Right lobe of liver (tissue), 6 donors: ENCODE data around the gene MAP4K4. TPM values are rescaled to one million over a fixed set of nuclear protein-coding genes. Genes with fewer than 3 reads are reported as not detected.

ENCODE experiments used
- ATAC-seq, 4 donors: fragments of 200-7000 bp; cut with Tn5 transposase; one replicate each; pipeline ENCODE4 v1.9.1; 2020; ENCODE audit warnings: mild to moderate bottlenecking in 4 of 4, moderate library complexity in 4 of 4
- DNase-seq, 3 donors: peaks; one replicate each; pipeline ENCODE4 v3.0.0-alpha.2; 2020
- H3K27ac ChIP-seq, 3 donors: fragments of 200-600 bp; one replicate each; pipeline ENCODE4 v1.8.0; 2022
- H3K27me3 ChIP-seq, 2 donors: fragments of 200-600 bp; one replicate each; pipeline ENCODE4 v1.8.0; 2022
- H3K36me3 ChIP-seq, 4 donors: fragments of 200-600 bp; sonication (generic) in 1 of 4; one replicate each; pipeline versions ENCODE4 v1.5.1 to v1.8.0; 2017 to 2022; ENCODE audit warnings: control low read depth in 1 of 4
- H3K4me1 ChIP-seq, 4 donors: fragments of 200-600 bp; sonication (generic) in 1 of 4; one replicate each; pipeline versions ENCODE4 v1.5.1 to v1.8.0; 2017 to 2022; ENCODE audit warnings: control low read depth in 1 of 4
- H3K4me3 ChIP-seq, 3 donors: fragments of 200-600 bp; one replicate each; pipeline ENCODE4 v1.8.0; 2022
- H3K9me3 ChIP-seq, 4 donors: fragments of 200-600 bp; sonication (generic) in 1 of 4; one replicate each; pipeline versions ENCODE4 v1.5.1 to v1.8.0; 2017 to 2022; ENCODE audit warnings: control low read depth in 1 of 4
- POLR2A ChIP-seq: fragments of 450-650 bp; IDR thresholded peaks from one replicate; pipeline ENCODE4 v1.6.1; 2017; ENCODE audit warnings: antibody characterized with exemption, mild to moderate bottlenecking
- WGBS: methylation state at CpG from one replicate; pipeline ENCODE4 v1.1.6; 2018; ENCODE audit warnings: low coverage, low lambda C conversion rate; ENCODE audit not compliant: insufficient coverage; ENCODE audit errors: missing lambda C conversion rate; 5-methylcytosine and 5-hydroxymethylcytosine counted together
- intact Hi-C, 2 donors: fragments of 100-400 bp; cut with DNase I; formaldehyde crosslinking; loops; one replicate each; pipeline versions ENCODE4 v1.11.2 to v1.14.1; 2022
- total RNA-seq, 6 experiments: library from RNA; depleted of rRNA in 2 of 6; stranded (reverse); fragments of >200 nt in 2 of 6; fragmentation: NEBNext Ultra II Directional in 3 of 6; extraction: Animal tissue kit (Norgen Biotek cat#: 25700) in 3 of 6; gene quantifications; one replicate each; pipeline versions ENCODE4 v1.1.0 to v1.2.4, GENCODE V29; 2016 to 2023
- TF ChIP-seq, protein P1 (sequence below), 4 donors: fragments of 200-600 bp in 3 of 4; fragments of 450-650 bp in 1 of 4; IDR thresholded peaks; one replicate each; pipeline versions ENCODE4 v1.5.1 to v1.8.0; 2016 to 2022; ENCODE audit warnings: antibody characterized with exemption in 4 of 4, mild to moderate bottlenecking in 2 of 4
- donor health status: DM: no; HTN: yes; CAD: no.
- donor health status: DM: no; HTN: no; CAD: no.
- donor health status: DM: no; HTN: no; CAD: no.
- donor health status: DM: no; HTN: yes; CAD: no.
- donor health status: DM: no; HTN: yes; CAD: no.

MAP4K4 gene
- total RNA-seq, 6 experiments from 2014 or later, result 29.8 to 36.5 (median 31.1) TPM

DNA sequence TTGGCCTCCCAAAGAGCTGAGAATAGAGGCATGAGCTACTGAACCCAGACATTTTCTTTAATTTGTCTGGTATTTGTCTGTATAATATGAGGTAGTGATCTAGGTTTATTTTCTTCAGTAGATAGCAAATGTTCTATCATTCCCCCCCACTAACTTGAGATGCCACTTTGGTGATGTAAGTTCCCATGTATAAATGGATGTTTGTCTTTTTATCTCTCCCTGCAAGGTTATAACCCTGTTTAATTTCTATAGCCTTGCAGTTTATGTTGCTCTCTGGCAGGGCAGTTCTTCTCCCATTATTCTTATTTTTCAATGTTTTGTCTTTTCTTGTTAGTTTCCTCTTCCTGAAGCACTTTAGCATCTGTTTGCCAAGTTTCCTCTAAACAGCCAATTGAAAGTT, 39.1 kb upstream of the MAP4K4 start:
- DNase-seq (no peak), ATAC-seq (no peak)
- H3K9me3 ChIP-seq, result no peaks in the 10 kb centered on the region
- TF ChIP-seq, protein P1, sequence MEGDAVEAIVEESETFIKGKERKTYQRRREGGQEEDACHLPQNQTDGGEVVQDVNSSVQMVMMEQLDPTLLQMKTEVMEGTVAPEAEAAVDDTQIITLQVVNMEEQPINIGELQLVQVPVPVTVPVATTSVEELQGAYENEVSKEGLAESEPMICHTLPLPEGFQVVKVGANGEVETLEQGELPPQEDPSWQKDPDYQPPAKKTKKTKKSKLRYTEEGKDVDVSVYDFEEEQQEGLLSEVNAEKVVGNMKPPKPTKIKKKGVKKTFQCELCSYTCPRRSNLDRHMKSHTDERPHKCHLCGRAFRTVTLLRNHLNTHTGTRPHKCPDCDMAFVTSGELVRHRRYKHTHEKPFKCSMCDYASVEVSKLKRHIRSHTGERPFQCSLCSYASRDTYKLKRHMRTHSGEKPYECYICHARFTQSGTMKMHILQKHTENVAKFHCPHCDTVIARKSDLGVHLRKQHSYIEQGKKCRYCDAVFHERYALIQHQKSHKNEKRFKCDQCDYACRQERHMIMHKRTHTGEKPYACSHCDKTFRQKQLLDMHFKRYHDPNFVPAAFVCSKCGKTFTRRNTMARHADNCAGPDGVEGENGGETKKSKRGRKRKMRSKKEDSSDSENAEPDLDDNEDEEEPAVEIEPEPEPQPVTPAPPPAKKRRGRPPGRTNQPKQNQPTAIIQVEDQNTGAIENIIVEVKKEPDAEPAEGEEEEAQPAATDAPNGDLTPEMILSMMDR (IDR thresholded peaks at IDR 0.05), result no peak
- no peak for TF ChIP-seq POLR2A
- peaks cover 0 to 10% (median 3%) of the 10 kb centered on the region in 4 donors for H3K4me1 ChIP-seq
- no peak overlapping the region for H3K4me3 ChIP-seq
- no peaks in the 10 kb centered on the region for H3K27me3 ChIP-seq
- intact Hi-C loops, result no loop called here
- H3K27ac ChIP-seq, result no peak overlapping the region
- no peaks in the 10 kb centered on the region for H3K36me3 ChIP-seq

GRCh38 chr2:101665312-101665711, 32.2 kb upstream of the MAP4K4 start:
- H3K36me3 ChIP-seq, result no peaks in the 10 kb centered on the region
- ATAC-seq (no peak), DNase-seq (no peak)
- 89% methylated on average over 7 of the region's 10 CpGs for WGBS
- intact Hi-C loops, result no loop called here
- no peak overlapping the region for H3K27ac ChIP-seq
- no peak overlapping the region for H3K4me3 ChIP-seq
- H3K4me1 ChIP-seq, result no peaks in the 10 kb centered on the region
- TF ChIP-seq POLR2A, result no peak
- TF ChIP-seq, protein P1 (IDR thresholded peaks at IDR 0.05), result no peak
- H3K27me3 ChIP-seq, result no peaks in the 10 kb centered on the region
- H3K9me3 ChIP-seq, result no peaks in the 10 kb centered on the region

DNA sequence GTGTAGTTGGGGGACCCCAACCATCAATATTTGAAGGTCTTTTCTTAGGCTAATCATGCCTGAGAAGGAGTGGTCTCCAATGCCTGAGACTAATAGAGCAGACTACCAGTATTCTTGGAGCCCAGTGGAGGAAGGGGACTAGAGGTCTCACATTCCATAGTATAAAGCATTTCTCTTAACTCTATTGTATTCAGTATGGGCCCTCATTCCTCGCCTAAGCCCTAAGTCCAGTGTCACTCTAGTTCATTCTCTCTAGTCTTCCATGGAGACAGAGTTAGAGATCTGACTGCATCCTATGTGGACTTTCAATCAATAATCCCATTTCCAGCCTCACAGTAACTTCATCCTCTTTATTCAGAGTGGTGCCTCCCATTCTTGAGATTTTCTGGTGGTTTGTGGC, 29.7 kb upstream of the MAP4K4 start:
- intact Hi-C loops, result no loop called here
- H3K27ac ChIP-seq, result no peak overlapping the region
- no peak for ATAC-seq
- WGBS, result 80% methylated on average over 1 of the region's 1 CpG
- DNase-seq, result no peak
- no peaks in the 10 kb centered on the region for H3K4me1 ChIP-seq
- H3K4me3 ChIP-seq, result no peak overlapping the region
- peaks cover 0 to 6% (median 0%) of the 10 kb centered on the region in 4 donors for H3K9me3 ChIP-seq
- H3K36me3 ChIP-seq, result no peaks in the 10 kb centered on the region
- no peak for TF ChIP-seq POLR2A
- TF ChIP-seq, protein P1 (IDR thresholded peaks at IDR 0.05), result no peak
- no peaks in the 10 kb centered on the region for H3K27me3 ChIP-seq

DNA sequence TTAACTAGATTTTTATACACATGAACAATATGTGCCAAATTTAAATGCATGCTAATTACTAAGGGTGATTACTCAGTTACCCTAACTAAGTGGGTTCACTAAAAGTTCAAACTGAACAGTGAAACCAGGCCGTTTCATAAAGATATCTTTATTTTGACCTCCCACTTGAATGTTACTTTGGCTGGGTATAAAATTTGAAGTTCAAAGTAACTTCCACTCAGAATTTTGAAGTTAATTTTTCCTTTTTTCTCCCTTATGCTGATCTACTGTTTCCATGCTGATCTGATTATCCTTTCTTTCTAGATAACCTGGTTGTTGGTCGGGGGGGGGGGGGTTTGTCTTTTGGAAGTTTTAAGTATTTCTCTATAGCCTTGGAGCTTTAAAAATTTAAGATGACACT, 25.5 kb upstream of the MAP4K4 start:
- H3K4me3 ChIP-seq, result no peak overlapping the region
- ATAC-seq, result no peak
- intact Hi-C loops, result no loop called here
- H3K27me3 ChIP-seq, result no peaks in the 10 kb centered on the region
- H3K27ac ChIP-seq, result no peak overlapping the region
- TF ChIP-seq POLR2A, result no peak
- TF ChIP-seq, protein P1 (IDR thresholded peaks at IDR 0.05), result no peak
- no peak for DNase-seq
- no peaks in the 10 kb centered on the region for H3K4me1 ChIP-seq
- WGBS, result 37% methylated on average over 2 of the region's 2 CpGs
- H3K36me3 ChIP-seq, result no peaks in the 10 kb centered on the region
- H3K9me3 ChIP-seq, result peaks cover 0 to 6% (median 0%) of the 10 kb centered on the region in 4 donors

DNA sequence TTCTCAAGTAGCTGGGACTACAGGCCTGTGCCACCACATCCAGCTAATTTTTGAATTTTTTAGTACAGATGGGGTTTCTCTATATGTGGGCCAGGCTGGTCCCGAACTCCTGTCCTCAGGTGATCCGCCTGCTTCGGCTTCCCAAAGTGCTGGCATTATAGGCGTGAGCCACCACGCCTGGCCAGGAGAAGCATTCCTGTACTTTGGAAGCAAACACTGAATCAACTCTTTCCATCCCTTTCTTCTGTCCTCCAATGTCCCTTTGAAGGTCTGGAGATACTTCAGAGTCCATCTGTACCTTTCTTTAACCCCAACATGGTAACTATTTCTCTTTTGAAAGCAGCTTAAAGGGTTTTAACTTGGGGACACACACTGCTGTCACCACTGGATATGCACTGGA, 23.6 kb upstream of the MAP4K4 start:
- Histone ChIP-seq H3K4me1 (no peaks in the 10 kb centered on the region), H3K36me3 (no peaks in the 10 kb centered on the region), H3K9me3 (peaks cover 0 to 6% (median 0%) of the 10 kb centered on the region in 4 donors), H3K27ac (no peak overlapping the region), H3K4me3 (no peak overlapping the region), H3K27me3 (no peaks in the 10 kb centered on the region)
- 86% methylated on average over 5 of the region's 5 CpGs for WGBS
- TF ChIP-seq POLR2A, result no peak
- TF ChIP-seq, protein P1 (IDR thresholded peaks at IDR 0.05), result no peak
- intact Hi-C loops, result no loop called here
- DNase-seq (no peak), ATAC-seq (no peak)
